ENCODE data around the gene MAGEA9B.
"Not testable (repeated sequence)": the region's sequence is repeated elsewhere in the genome, so short reads cannot be mapped to it uniquely, and the experiment has no call there.

The MAGEA9B gene

GRCh38 chrX:149567621-149568417 is 19.4 kb downstream of the MAGEA9B start:
- Histone ChIP-seq H2AFZ (ENCODE audit: low read depth, low read length) (no peak overlapping the region), H3K9me3 (ENCODE audit: low read length) (no peaks in the 10 kb centered on the region), H3K4me1 (ENCODE audit: insufficient read depth, low read length) (peaks cover 11% of the 10 kb centered on the region), H3K36me3 (ENCODE audit: insufficient read depth, low read length) (no peaks in the 10 kb centered on the region), H3K4me3 (ENCODE audit: low read length) (no peak overlapping the region), H3K27me3 (ENCODE audit: insufficient read depth, low read length) (no peaks in the 10 kb centered on the region)

- no peaks in the 10 kb centered on the region for H3K4me1 ChIP-seq (ENCODE audit: insufficient read depth, low read length)
- H3K36me3 ChIP-seq (ENCODE audit: insufficient read depth, low read length) = no peaks in the 10 kb centered on the region
Measured at GRCh38 chrX:149563359-149563758, 23.9 kb downstream of the MAGEA9B start.

DNA sequence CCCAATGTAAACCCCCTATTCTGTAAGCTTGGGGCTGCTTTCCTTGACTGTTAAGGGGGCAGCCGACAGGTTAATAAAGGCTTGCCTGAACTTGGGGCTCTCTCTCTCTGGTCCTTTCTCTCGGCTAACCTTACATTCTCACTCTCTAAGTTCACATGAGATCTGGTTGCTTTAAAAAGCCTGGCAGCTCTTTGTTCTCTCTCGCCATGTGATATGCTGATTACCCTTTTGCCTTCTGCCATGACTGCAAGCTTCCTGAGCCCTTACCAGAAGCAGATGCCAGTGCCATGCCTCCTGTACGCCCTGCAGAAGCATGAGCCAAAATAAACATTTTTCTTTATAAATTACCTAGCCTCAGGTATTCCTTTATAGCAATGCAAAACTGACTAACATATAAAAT is 32.0 kb downstream of the MAGEA9B start:
- H2AFZ ChIP-seq (ENCODE audit: low read depth, low read length); H3K4me3 ChIP-seq (ENCODE audit: low read length); H3K36me3 ChIP-seq (ENCODE audit: insufficient read depth, low read length); H3K9me3 ChIP-seq (ENCODE audit: low read length); H3K4me1 ChIP-seq (ENCODE audit: insufficient read depth, low read length); H3K27me3 ChIP-seq (ENCODE audit: insufficient read depth, low read length): not testable (repeated sequence)

More at GRCh38 chrX:149563359-149563758, 23.9 kb downstream of the MAGEA9B start:
- Histone ChIP-seq H3K9me3 (ENCODE audit: low read length) (no peaks in the 10 kb centered on the region), H3K27me3 (ENCODE audit: insufficient read depth, low read length) (no peaks in the 10 kb centered on the region), H3K4me3 (ENCODE audit: low read length) (no peak overlapping the region), H2AFZ (ENCODE audit: low read depth, low read length) (no peak overlapping the region)

DNA sequence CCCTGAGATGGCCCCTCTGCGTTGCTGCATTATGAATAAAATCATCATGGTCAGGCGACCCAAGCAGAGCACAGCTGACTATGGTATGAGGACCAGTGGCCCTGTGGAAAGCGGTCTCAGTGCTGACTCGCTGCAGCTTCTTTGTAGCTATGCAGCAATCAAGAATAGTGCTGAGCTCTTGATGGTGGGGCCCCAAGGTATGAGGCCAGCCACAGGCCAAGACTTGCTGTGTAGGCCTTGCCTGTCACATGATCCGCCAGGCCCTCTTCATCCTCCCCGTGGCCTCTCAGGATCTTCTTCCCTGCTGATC is 35.4 kb downstream of the MAGEA9B start:
- not testable (repeated sequence) for H3K36me3 ChIP-seq (ENCODE audit: insufficient read depth, low read length); H3K4me1 ChIP-seq (ENCODE audit: insufficient read depth, low read length); H2AFZ ChIP-seq (ENCODE audit: low read depth, low read length); H3K27me3 ChIP-seq (ENCODE audit: insufficient read depth, low read length); H3K9me3 ChIP-seq (ENCODE audit: low read length); H3K4me3 ChIP-seq (ENCODE audit: low read length)

- not testable (repeated sequence) for H3K4me1 ChIP-seq (ENCODE audit: insufficient read depth, low read length); H3K27me3 ChIP-seq (ENCODE audit: insufficient read depth, low read length)
Measured at GRCh38 chrX:149551245-149551938, 35.9 kb downstream of the MAGEA9B start.

DNA sequence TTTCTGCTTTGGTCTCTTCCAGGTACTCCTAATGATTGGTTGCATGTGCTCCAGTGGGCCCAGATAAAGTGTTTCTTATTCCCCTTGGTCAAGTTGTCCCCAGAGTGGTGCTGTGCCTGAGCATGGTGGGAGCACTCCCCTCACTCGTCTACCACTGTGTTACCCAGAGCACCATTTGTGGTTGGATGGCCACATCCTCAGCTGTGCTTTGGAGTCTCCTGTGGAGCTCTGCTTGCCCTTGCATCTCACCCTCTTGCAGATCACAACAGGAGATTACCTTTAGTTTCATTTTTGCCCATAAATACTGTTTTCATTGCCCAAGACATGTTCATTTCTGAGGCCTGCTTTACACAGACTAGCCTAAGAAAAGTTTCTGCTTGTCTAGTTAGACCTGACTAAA is 36.8 kb downstream of the MAGEA9B start:
- not testable (repeated sequence) for H3K4me1 ChIP-seq (ENCODE audit: insufficient read depth, low read length); H2AFZ ChIP-seq (ENCODE audit: low read depth, low read length); H3K9me3 ChIP-seq (ENCODE audit: low read length); H3K4me3 ChIP-seq (ENCODE audit: low read length); H3K36me3 ChIP-seq (ENCODE audit: insufficient read depth, low read length); H3K27me3 ChIP-seq (ENCODE audit: insufficient read depth, low read length)

More at GRCh38 chrX:149551245-149551938, 35.9 kb downstream of the MAGEA9B start:
- not testable (repeated sequence) for H2AFZ ChIP-seq (ENCODE audit: low read depth, low read length); H3K36me3 ChIP-seq (ENCODE audit: insufficient read depth, low read length); H3K4me3 ChIP-seq (ENCODE audit: low read length); H3K9me3 ChIP-seq (ENCODE audit: low read length)

GRCh38 chrX:149549701-149550100 is 37.6 kb downstream of the MAGEA9B start, which contains the start of gene HSFX3:
Gene HSFX3 (minus strand): TSS chrX:149549924. CDS start chrX:149549852, 72 bp downstream.
- H3K4me1 ChIP-seq (ENCODE audit: insufficient read depth, low read length); H3K4me3 ChIP-seq (ENCODE audit: low read length); H3K27me3 ChIP-seq (ENCODE audit: insufficient read depth, low read length); H3K9me3 ChIP-seq (ENCODE audit: low read length); H2AFZ ChIP-seq (ENCODE audit: low read depth, low read length); H3K36me3 ChIP-seq (ENCODE audit: insufficient read depth, low read length): not testable (repeated sequence)

DNA sequence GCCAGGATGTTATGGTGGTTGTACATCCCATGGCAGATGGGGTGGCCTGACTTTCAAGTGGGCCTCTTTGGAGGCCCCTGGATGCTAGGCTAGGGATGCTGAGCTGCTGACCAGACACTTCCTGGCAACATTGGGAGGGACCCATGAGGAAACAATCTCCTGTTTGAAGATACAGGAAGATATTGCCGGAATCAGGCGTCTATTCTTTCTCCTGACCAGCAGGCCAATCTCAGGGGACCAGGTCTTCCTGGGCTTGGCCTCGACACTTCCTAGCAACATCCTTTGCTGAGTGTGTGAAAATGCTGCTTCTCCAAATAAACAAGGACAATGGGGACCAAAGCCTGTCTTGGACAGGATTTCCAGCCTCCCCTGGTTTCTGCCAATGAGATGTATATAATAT is 39.5 kb downstream of the MAGEA9B start:
- not testable (repeated sequence) for H2AFZ ChIP-seq (ENCODE audit: low read depth, low read length); H3K27me3 ChIP-seq (ENCODE audit: insufficient read depth, low read length); H3K36me3 ChIP-seq (ENCODE audit: insufficient read depth, low read length); H3K4me3 ChIP-seq (ENCODE audit: low read length); H3K9me3 ChIP-seq (ENCODE audit: low read length); H3K4me1 ChIP-seq (ENCODE audit: insufficient read depth, low read length)

DNA sequence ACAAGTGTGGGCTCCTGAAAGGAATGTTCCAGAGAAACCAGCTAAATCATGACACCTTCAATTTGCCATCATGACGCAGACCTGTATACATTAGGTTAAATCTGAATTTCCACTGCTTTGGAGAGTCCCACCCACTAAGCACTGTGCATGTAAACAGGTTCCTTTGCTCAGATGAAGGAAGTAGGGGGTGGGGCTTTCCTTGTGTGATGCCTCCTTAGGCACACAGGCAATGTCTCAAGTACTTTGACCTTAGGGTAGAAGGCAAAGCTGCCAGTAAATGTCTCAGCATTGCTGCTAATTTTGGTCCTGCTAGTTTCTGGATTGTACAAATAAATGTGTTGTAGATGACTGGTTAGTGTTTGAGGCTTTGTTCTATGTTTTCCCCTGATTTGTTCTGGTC is 40.3 kb downstream of the MAGEA9B start:
- H3K27me3 ChIP-seq (ENCODE audit: insufficient read depth, low read length); H2AFZ ChIP-seq (ENCODE audit: low read depth, low read length): not testable (repeated sequence)

DNA sequence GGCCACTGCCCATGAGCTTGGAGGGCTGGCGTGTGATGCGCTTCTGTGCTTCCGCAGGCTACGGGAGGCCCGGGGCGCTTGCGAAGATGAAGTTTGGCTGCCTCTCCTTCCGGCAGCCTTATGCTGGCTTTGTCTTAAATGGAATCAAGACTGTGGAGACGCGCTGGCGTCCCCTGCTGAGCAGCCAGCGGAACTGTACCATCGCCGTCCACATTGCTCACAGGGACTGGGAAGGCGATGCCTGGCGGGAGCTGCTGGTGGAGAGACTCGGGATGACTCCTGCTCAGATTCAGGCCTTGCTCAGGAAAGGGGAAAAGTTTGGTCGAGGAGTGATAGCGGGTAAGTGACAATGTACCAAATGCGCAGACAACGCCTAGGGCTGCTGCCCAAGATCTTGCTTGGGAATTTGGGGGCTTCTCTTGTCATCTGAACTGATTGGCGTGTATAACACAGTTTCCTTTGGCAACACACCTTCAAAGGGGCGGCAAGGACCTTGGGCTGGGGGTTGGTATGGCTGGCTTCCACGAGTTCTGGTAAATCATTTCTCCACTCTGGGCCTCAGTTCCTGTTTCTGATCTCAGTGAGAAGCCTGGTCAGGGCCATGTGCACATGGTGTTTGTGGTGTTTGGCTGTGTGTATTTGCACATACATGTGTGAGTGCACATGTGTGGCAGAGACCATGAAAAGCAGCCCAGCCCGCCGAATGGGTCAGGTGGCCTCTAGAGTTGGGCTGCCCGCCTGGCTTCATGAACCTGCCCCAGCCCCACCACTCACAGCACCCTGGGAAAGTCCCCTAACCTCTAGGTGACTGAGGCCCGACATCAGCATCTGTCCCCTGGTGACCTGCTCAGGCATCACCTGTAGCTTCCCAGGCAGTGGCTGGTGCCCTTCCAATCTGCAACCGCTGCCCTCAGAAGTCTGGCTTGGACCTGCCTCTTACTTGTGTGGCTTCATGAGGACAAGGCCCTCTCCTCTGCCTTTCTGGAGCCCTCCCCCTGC is 41.4 kb downstream of the MAGEA9B start:
- not testable (repeated sequence) for H3K4me3 ChIP-seq (ENCODE audit: low read length); H3K36me3 ChIP-seq (ENCODE audit: insufficient read depth, low read length); H3K9me3 ChIP-seq (ENCODE audit: low read length); H2AFZ ChIP-seq (ENCODE audit: low read depth, low read length); H3K4me1 ChIP-seq (ENCODE audit: insufficient read depth, low read length); H3K27me3 ChIP-seq (ENCODE audit: insufficient read depth, low read length)

More for the DNA sequence above, 40.3 kb downstream of the MAGEA9B start:
- not testable (repeated sequence) for H3K36me3 ChIP-seq (ENCODE audit: insufficient read depth, low read length); H3K4me3 ChIP-seq (ENCODE audit: low read length); H3K9me3 ChIP-seq (ENCODE audit: low read length); H3K4me1 ChIP-seq (ENCODE audit: insufficient read depth, low read length)

DNA sequence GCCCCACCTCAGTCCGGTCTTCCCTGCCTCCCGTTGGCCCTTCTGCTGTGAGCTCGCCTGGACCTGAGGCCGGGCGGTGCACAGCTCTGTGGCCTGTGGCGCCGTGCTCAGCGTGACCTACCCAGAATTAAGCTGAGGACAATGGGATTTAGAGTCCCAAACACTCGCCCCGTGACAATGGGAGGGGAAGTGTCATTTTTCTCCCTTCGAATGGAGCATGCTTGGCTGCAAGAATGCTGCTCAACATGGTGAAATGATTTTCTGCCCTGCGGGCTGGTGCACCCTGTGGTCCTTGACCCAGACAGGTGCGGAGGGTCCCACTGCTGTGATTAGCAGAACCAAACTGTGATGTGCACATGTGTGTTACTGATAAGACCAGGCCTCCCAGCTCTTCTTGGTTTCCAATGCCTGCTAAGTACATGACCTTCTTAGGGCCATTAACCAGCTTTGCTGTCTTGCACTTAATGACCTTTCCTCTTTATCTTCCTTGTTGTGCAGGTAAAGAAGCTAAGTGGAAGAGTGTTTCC is 45.7 kb downstream of the MAGEA9B start:
- Histone ChIP-seq H3K9me3 (ENCODE audit: low read length) (no peaks in the 10 kb centered on the region), H3K4me3 (ENCODE audit: low read length) (peak overlapping the region; percentile 65), H2AFZ (ENCODE audit: low read depth, low read length) (no peak overlapping the region), H3K27me3 (ENCODE audit: insufficient read depth, low read length) (no peaks in the 10 kb centered on the region), H3K4me1 (ENCODE audit: insufficient read depth, low read length) (no peaks in the 10 kb centered on the region), H3K36me3 (ENCODE audit: insufficient read depth, low read length) (no peaks in the 10 kb centered on the region)

GRCh38 chrX:149540621-149541520 is 46.4 kb downstream of the MAGEA9B start, which contains the start of gene EOLA1:
Gene EOLA1 (plus strand): TSS chrX:149541012. CDS start chrX:149545631, 4,619 bp downstream.
- H3K27me3 ChIP-seq (ENCODE audit: insufficient read depth, low read length) = no peaks in the 10 kb centered on the region
- H3K4me1 ChIP-seq (ENCODE audit: insufficient read depth, low read length) = no peaks in the 10 kb centered on the region
- peak within 1 kb of the TSS; percentile 65 for H3K4me3 ChIP-seq (ENCODE audit: low read length)
- H3K9me3 ChIP-seq (ENCODE audit: low read length) = no peaks in the 10 kb centered on the region
- no peak within 1 kb of the TSS for H2AFZ ChIP-seq (ENCODE audit: low read depth, low read length)
- no peaks in the 10 kb centered on the region for H3K36me3 ChIP-seq (ENCODE audit: insufficient read depth, low read length)
